ENCODE data around the gene METTL25B. TPM values are rescaled to one million over a fixed set of nuclear protein-coding genes. Genes with fewer than 3 reads are reported as not detected.
A peak's percentile ranks its signal among the peaks of the same experiment; 100 is the strongest.

METTL25B gene
- total and polyA plus RNA-seq, 8 donors = 15.2 to 90.2 (median 53.5) TPM

DNA sequence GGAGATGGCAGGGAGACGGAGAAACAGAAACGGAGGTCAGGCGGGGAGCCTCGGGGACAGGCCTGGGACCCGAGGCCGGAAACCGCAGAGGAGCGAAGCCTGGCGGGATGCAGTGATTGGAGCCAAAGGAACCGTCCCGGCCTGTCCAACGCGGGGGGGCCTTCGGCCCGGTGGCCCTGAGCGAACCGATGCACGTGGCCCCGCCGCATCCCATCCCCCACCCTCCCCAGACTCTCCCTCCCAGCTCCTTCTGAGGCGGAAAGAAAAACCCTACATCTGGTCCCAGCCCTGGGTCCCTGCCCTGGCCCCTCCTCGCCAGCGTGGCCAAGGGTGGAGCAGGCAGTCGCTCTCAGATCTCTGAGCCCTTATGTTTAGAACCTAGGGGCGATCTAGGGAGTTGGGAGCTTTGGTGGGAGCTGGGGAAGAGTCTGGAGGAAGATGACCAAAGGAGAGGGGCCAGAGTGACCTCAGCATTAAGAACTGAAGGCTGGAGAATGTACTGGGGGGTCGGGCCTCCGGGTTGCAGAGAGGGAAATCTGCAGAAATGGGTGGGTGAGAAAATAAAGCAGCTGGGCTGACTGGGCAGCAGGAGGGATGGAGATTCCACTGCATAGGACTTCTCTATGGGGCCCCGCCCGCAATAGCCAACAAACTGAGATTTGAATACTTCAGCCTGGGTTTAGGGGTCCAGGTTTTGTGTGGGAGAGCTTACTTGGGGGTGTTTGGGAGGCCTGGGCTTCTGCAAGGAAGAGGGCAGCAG, 21.4 kb upstream of the METTL25B start:
- WGBS, 5 donors = 9 to 14% (median 9%) methylated on average over 21 to 29 of the region's 29 CpGs
- Histone ChIP-seq H3K9me3 (no peaks in the 10 kb centered on the region), H3K36me3 (no peaks in the 10 kb centered on the region), H3K4me1 (peaks cover 26 to 64% (median 56%) of the 10 kb centered on the region in 4 donors), H3K27ac (peak overlapping the region in 4 of 5 donors; percentile 32 to 83 (median 50)), H3K4me3 (peak overlapping the region; percentile 40 to 56 (median 44)), H3K27me3 (peaks cover 0 to 54% (median 23%) of the 10 kb centered on the region in 3 donors)
- DNase-seq = peak in 1 of 2 donors; percentile 91
- intact Hi-C loops (cut with DNase I; ENCODE audit: low total_unique reads) = no loop called here
- TF ChIP-seq POLR2A (IDR thresholded peaks at IDR 0.05) (no peak), EP300 (IDR thresholded peaks at IDR 0.05) (no peak), POLR2AphosphoS5 (IDR thresholded peaks at IDR 0.05) (no peak)
- TF ChIP-seq, protein P1, sequence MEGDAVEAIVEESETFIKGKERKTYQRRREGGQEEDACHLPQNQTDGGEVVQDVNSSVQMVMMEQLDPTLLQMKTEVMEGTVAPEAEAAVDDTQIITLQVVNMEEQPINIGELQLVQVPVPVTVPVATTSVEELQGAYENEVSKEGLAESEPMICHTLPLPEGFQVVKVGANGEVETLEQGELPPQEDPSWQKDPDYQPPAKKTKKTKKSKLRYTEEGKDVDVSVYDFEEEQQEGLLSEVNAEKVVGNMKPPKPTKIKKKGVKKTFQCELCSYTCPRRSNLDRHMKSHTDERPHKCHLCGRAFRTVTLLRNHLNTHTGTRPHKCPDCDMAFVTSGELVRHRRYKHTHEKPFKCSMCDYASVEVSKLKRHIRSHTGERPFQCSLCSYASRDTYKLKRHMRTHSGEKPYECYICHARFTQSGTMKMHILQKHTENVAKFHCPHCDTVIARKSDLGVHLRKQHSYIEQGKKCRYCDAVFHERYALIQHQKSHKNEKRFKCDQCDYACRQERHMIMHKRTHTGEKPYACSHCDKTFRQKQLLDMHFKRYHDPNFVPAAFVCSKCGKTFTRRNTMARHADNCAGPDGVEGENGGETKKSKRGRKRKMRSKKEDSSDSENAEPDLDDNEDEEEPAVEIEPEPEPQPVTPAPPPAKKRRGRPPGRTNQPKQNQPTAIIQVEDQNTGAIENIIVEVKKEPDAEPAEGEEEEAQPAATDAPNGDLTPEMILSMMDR (IDR thresholded peaks at IDR 0.05) = no peak

DNA sequence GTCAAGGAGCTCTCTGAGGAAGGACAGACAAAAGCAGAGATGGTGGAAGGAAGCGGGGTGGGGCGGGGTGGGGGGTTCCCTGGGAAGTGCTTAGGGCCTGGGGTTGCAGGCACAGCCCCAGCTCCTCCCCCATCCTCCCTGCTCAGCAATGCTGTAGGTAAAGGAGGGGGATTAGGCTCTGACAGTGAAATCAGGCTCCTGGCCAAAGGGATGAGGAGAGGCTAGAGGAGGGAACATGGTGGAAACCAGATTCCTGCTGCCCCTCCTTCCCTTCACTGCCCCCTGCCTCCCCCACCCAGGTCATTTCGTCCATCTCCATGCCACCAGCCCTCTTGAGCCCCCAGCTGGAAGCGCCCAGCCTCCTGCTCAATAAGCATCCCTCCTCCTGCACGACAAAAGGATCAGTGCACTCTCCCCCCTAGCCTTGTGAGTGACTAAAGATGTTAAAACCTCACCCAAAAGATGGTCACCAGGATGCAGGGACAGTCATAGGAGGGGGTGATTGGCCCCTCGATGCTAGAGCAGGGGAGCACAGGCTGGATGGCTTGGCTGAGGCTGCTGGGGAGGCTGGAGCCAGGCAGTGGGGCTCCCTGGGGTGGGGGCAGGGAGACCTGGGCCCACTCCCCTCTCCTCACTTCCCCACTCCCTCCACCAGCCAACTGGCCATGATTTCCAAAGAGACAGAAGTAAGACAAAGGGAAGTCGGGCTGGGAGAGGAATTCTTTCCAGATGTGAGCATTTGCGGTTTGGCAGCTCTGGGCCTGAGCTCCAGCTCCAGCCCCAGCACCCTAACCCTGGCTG, 20.7 kb upstream of the METTL25B start:
- Histone ChIP-seq H3K4me3 (no peak overlapping the region), H3K36me3 (no peaks in the 10 kb centered on the region), H3K9me3 (no peaks in the 10 kb centered on the region), H3K27ac (peak overlapping the region in 3 of 5 donors; percentile 48 to 83 (median 52)), H3K4me1 (peaks cover 26 to 64% (median 56%) of the 10 kb centered on the region in 4 donors), H3K27me3 (peaks cover 0 to 48% (median 23%) of the 10 kb centered on the region in 3 donors)
- TF ChIP-seq EP300 (IDR thresholded peaks at IDR 0.05) = no peak
- WGBS, 5 donors = 61 to 74% (median 67%) methylated on average over 7 to 8 of the region's 8 CpGs
- intact Hi-C loops (cut with DNase I; ENCODE audit: low total_unique reads) = no loop called here
- DNase-seq = peak in 1 of 2 donors; percentile 71

GRCh38 chr1:156708218-156708661, 20.0 kb upstream of the METTL25B start:
- H3K27me3 ChIP-seq = peaks cover 0 to 41% (median 20%) of the 10 kb centered on the region in 3 donors
- no peaks in the 10 kb centered on the region for H3K9me3 ChIP-seq
- peak in 1 of 2 donors; percentile 30 for DNase-seq
- intact Hi-C loops (cut with DNase I; ENCODE audit: low total_unique reads) = no loop called here
- TF ChIP-seq POLR2AphosphoS5 (IDR thresholded peaks at IDR 0.05) (no peak), POLR2A (IDR thresholded peaks at IDR 0.05) (no peak), EP300 (IDR thresholded peaks at IDR 0.05) (no peak)
- TF ChIP-seq, protein P1 (IDR thresholded peaks at IDR 0.05) = no peak
- no peaks in the 10 kb centered on the region for H3K36me3 ChIP-seq
- peaks cover 26 to 61% (median 54%) of the 10 kb centered on the region in 4 donors for H3K4me1 ChIP-seq
- WGBS, 5 donors = 51 to 72% (median 68%) methylated on average over 4 of the region's 4 CpGs
- H3K4me3 ChIP-seq = no peak overlapping the region
- peak overlapping the region in 3 of 5 donors; percentile 26 to 83 (median 32) for H3K27ac ChIP-seq

DNA sequence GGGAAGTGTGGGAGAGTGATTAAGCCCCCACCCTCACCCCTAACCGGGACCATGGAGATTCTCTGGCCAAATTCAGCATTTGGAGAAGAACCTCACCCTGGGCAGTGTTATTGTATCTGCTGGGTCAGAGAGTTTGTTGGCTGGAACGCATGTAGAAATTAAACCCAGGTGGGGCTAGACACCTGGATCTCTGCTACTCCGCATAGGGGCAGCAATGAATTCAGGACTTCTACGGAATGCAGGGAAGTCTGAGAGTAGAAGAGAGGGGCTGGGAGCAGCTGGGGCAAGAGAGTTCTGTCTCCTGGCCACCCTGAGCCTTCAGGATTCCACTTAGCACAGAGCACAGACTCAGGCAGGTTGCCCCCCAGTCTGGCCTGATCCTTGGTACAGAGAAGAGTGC, 19.2 kb upstream of the METTL25B start:
- WGBS, 5 donors = 78 to 94% (median 85%) methylated on average over 4 of the region's 4 CpGs
- no peak for DNase-seq
- no peaks in the 10 kb centered on the region for H3K36me3 ChIP-seq
- no peak overlapping the region for H3K4me3 ChIP-seq
- peaks cover 0 to 33% (median 13%) of the 10 kb centered on the region in 3 donors for H3K27me3 ChIP-seq
- TF ChIP-seq EP300 (IDR thresholded peaks at IDR 0.05) (no peak), POLR2A (IDR thresholded peaks at IDR 0.05) (no peak), POLR2AphosphoS5 (IDR thresholded peaks at IDR 0.05) (no peak)
- TF ChIP-seq, protein P1 (IDR thresholded peaks at IDR 0.05) = no peak
- intact Hi-C loops (cut with DNase I; ENCODE audit: low total_unique reads) = no loop called here
- H3K9me3 ChIP-seq = no peaks in the 10 kb centered on the region
- H3K4me1 ChIP-seq = peaks cover 26 to 58% (median 48%) of the 10 kb centered on the region in 4 donors
- H3K27ac ChIP-seq = no peak overlapping the region

All from stomach (tissue), 9 donors.